Hippocampal formation (tissue), 2 donors: ENCODE measurements around the gene SAAL1.

ENCODE experiments used
- DNase-seq, 2 donors: peaks; one replicate each; lab custom pipeline; 2025; lab: John Stamatoyannopoulos, UW

SAAL1 gene

GRCh38 chr11:18088366-18088765, 17.5 kb downstream of the SAAL1 start:
- no peak for DNase-seq

- no peak for DNase-seq
These were observed 24.3 kb downstream of the SAAL1 start for GRCh38 chr11:18081551-18081950.

- no peak for DNase-seq
These were observed 25.4 kb downstream of the SAAL1 start for GRCh38 chr11:18080451-18080850.

GRCh38 chr11:18078909-18079308, 27.0 kb downstream of the SAAL1 start:
- DNase-seq: no peak

GRCh38 chr11:18075444-18075843, 30.4 kb downstream of the SAAL1 start:
- no peak for DNase-seq

GRCh38 chr11:18071098-18071705, 34.7 kb downstream of the SAAL1 start:
- DNase-seq: no peak

GRCh38 chr11:18067372-18067771, 38.5 kb downstream of the SAAL1 start:
- DNase-seq: no peak

- DNase-seq: no peak
These were observed 39.3 kb downstream of the SAAL1 start for GRCh38 chr11:18066626-18067025.

GRCh38 chr11:18065572-18065971, 40.3 kb downstream of the SAAL1 start:
- no peak for DNase-seq

GRCh38 chr11:18064450-18065054, 41.3 kb downstream of the SAAL1 start:
- no peak for DNase-seq

- DNase-seq: no peak
These were observed 41.9 kb downstream of the SAAL1 start for GRCh38 chr11:18063862-18064434.

GRCh38 chr11:18063125-18063524, 42.8 kb downstream of the SAAL1 start:
- no peak for DNase-seq

GRCh38 chr11:18061351-18061750, 44.5 kb downstream of the SAAL1 start:
- DNase-seq: no peak

GRCh38 chr11:18056561-18057181, 49.2 kb downstream of the SAAL1 start:
- DNase-seq: no peak

GRCh38 chr11:18054511-18055103, 51.3 kb downstream of the SAAL1 start:
- DNase-seq: no peak

- no peak for DNase-seq
These were observed 55.0 kb downstream of the SAAL1 start for GRCh38 chr11:18050848-18051247.

- DNase-seq: no peak
These were observed 59.6 kb downstream of the SAAL1 start, which contains the start of gene TPH1 for GRCh38 chr11:18046116-18046777. Gene TPH1 (minus strand): TSS chr11:18046269. CDS start chr11:18040762, 5,507 bp downstream.

- DNase-seq: no peak
These were observed 69.4 kb downstream of the SAAL1 start for GRCh38 chr11:18036456-18036855.
